PC-3 (cell line): ENCODE results near the gene RAPGEF4.

ENCODE experiments used
- EZH2phosphoT487 ChIP-seq: fragments of 300-600 bp; sonication (generic); IDR thresholded peaks from 2 replicates; pipeline ENCODE4 v1.6.1; 2018; ENCODE audit warnings: mild to moderate bottlenecking, antibody characterized with exemption, low read length, borderline replicate concordance
- TF ChIP-seq, protein P1 (sequence below): fragments of 300-600 bp; sonication (generic); conservative IDR thresholded peaks from 2 replicates; pipeline ENCODE4 v1.5.1; 2017; ENCODE audit warnings: antibody characterized with exemption, low read depth, mild to moderate bottlenecking, low read length

DNA sequence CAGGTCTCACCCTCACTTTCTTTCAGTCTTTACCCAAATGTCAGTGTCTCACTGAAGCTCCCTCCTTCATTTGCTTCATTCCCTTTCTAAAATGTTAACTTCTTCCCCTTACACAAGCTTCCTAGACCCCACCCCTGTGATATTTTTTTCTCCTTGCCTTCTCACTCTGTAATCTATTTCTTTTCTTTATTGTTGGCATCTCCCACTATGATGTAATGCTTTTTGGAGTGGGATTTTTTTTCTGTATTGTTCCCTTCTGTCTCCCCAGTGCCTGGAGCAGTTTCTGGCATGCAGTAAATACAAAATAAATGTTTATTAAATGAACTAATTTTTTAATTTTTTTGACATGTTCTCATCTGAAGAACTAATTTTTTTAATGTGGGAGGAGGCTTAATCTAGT is 284.1 kb downstream of the RAPGEF4 start:
- TF ChIP-seq, protein P1, sequence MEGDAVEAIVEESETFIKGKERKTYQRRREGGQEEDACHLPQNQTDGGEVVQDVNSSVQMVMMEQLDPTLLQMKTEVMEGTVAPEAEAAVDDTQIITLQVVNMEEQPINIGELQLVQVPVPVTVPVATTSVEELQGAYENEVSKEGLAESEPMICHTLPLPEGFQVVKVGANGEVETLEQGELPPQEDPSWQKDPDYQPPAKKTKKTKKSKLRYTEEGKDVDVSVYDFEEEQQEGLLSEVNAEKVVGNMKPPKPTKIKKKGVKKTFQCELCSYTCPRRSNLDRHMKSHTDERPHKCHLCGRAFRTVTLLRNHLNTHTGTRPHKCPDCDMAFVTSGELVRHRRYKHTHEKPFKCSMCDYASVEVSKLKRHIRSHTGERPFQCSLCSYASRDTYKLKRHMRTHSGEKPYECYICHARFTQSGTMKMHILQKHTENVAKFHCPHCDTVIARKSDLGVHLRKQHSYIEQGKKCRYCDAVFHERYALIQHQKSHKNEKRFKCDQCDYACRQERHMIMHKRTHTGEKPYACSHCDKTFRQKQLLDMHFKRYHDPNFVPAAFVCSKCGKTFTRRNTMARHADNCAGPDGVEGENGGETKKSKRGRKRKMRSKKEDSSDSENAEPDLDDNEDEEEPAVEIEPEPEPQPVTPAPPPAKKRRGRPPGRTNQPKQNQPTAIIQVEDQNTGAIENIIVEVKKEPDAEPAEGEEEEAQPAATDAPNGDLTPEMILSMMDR, result no peak
- no peak for TF ChIP-seq EZH2phosphoT487
